Breast epithelium (tissue), 3 donors: ENCODE results near the gene LIPC.

ENCODE experiments used
- CTCF ChIP-seq, 3 donors: fragments of 450-650 bp; IDR thresholded peaks; one replicate each; pipeline ENCODE4 v1.5.1; 2016 to 2017; ENCODE audit warnings: antibody characterized with exemption in 3 of 3, mild to moderate bottlenecking in 3 of 3, moderate library complexity in 3 of 3
- POLR2A ChIP-seq: fragments of 450-650 bp; IDR thresholded peaks from one replicate; pipeline ENCODE4 v1.6.1; 2016; ENCODE audit warnings: antibody characterized with exemption, mild to moderate bottlenecking, moderate library complexity

GRCh38 chr15:58558777-58559176, 127.0 kb downstream of the LIPC start:
- TF ChIP-seq POLR2A, result no peak
- TF ChIP-seq CTCF (IDR thresholded peaks at IDR 0.05), result peak in 1 of 3 donors; percentile 14
